Stimulated activated memory B cell treated with anti-CD40 and anti-IgM and Interleukin-4, amounts not matched to agents 10 μg/mL and 1 μg/mL and 100 μg/mL, for 72 hours (primary cell): Measurements from ENCODE around the gene GIPC1.

ENCODE experiments used
- ATAC-seq: fragments of 150-1000 bp; cut with Tn5 transposase; 2 replicates; pipeline ENCODE4 v1.10.0; 2021
- H3K27ac Mint-ChIP-seq: one replicate; pipeline ENCODE4 v1.8.0; 2022; ENCODE audit warnings: mild to moderate bottlenecking, mixed read lengths
- H3K27me3 Mint-ChIP-seq: one replicate; pipeline ENCODE4 v1.8.0; 2022; ENCODE audit warnings: mixed read lengths
- H3K36me3 Mint-ChIP-seq: one replicate; pipeline ENCODE4 v1.8.0; 2022; ENCODE audit warnings: mixed read lengths
- H3K4me1 Mint-ChIP-seq: one replicate; pipeline ENCODE4 v1.8.0; 2022; ENCODE audit warnings: mixed read lengths
- H3K4me3 Mint-ChIP-seq: one replicate; pipeline ENCODE4 v1.8.0; 2022; ENCODE audit warnings: mild to moderate bottlenecking, moderate library complexity, mixed read lengths
- H3K9me3 Mint-ChIP-seq: one replicate; pipeline ENCODE4 v1.8.0; 2022; ENCODE audit warnings: mixed read lengths

GIPC1 gene

GRCh38 chr19:14428882-14429416 lies 67.0 kb downstream of the GIPC1 start:
- Mint-ChIP-seq H3K4me1 (peaks cover 26% of the 10 kb centered on the region), H3K36me3 (no peaks in the 10 kb centered on the region), H3K4me3 (no peak overlapping the region), H3K9me3 (no peaks in the 10 kb centered on the region), H3K27me3 (no peaks in the 10 kb centered on the region), H3K27ac (no peak overlapping the region)
- ATAC-seq: no peak
